Mesodermal cell (in vitro differentiated cells): ENCODE measurements around the gene EPHB2.

Experiments
- H3K27ac ChIP-seq: 2 replicates; pipeline ENCODE4 v1.7.0; 2013; ENCODE audit warnings: mild to moderate bottlenecking, low read depth, low read length, moderate library complexity; ENCODE audit not compliant: severe bottlenecking
- H3K36me3 ChIP-seq: 2 replicates; pipeline ENCODE4 v1.7.1; 2013; ENCODE audit warnings: mild to moderate bottlenecking, low read length, moderate library complexity; ENCODE audit not compliant: control insufficient read depth, insufficient read depth
- H3K4me1 ChIP-seq: one replicate; pipeline ENCODE4 v1.7.1; 2013; ENCODE audit warnings: mild to moderate bottlenecking, low read length; ENCODE audit not compliant: insufficient read depth, control insufficient read depth, poor library complexity, severe bottlenecking
- H3K4me3 ChIP-seq: 2 replicates; pipeline ENCODE4 v1.7.0; 2013; ENCODE audit warnings: low read length, control low read depth, mild to moderate bottlenecking; ENCODE audit not compliant: insufficient read depth, poor library complexity, severe bottlenecking; ENCODE audit errors: extremely low read depth
- H3K9me3 ChIP-seq: 2 replicates; pipeline ENCODE4 v1.7.1; 2013; ENCODE audit warnings: mild to moderate bottlenecking, low read length, moderate library complexity; ENCODE audit not compliant: control insufficient read depth
- WGBS, 2 experiments: methylation state at CpG; one replicate each; pipeline ENCODE4 v1.1.5; 2013; ENCODE audit warnings: missing lambda C conversion rate in 2 of 2; ENCODE audit not compliant: insufficient coverage in 2 of 2; 5-methylcytosine and 5-hydroxymethylcytosine counted together

Gene EPHB2

GRCh38 chr1:22791831-22792347 lies 81.2 kb downstream of the EPHB2 start:
- Histone ChIP-seq H3K4me1 (peaks cover 6% of the 10 kb centered on the region), H3K36me3 (no peaks in the 10 kb centered on the region), H3K4me3 (no peak overlapping the region), H3K9me3 (no peaks in the 10 kb centered on the region), H3K27ac (no peak overlapping the region)
- WGBS, 2 experiments = 100% methylated on average over 2 of the region's 6 CpGs; no CpG with 5 or more reads in 1 of the 2 experiments

GRCh38 chr1:22792396-22793160 lies 81.9 kb downstream of the EPHB2 start:
- H3K9me3 ChIP-seq = no peaks in the 10 kb centered on the region
- H3K4me3 ChIP-seq = no peak overlapping the region
- H3K36me3 ChIP-seq = no peaks in the 10 kb centered on the region
- 67 to 86% methylated on average over 3 to 6 of the region's 6 CpGs for WGBS, 2 experiments
- H3K27ac ChIP-seq = no peak overlapping the region
- H3K4me1 ChIP-seq = peaks cover 6% of the 10 kb centered on the region

GRCh38 chr1:22793647-22794046 lies 83.0 kb downstream of the EPHB2 start:
- no peaks in the 10 kb centered on the region for H3K9me3 ChIP-seq
- 100% methylated on average over 1 to 2 of the region's 3 CpGs for WGBS, 2 experiments
- no peak overlapping the region for H3K4me3 ChIP-seq
- H3K4me1 ChIP-seq = peaks cover 6% of the 10 kb centered on the region
- no peak overlapping the region for H3K27ac ChIP-seq
- no peaks in the 10 kb centered on the region for H3K36me3 ChIP-seq

- Histone ChIP-seq H3K27ac (no peak overlapping the region), H3K4me1 (peaks cover 6% of the 10 kb centered on the region)
These were observed 84.2 kb downstream of the EPHB2 start for GRCh38 chr1:22794647-22795365.

GRCh38 chr1:22795366-22795714 lies 84.7 kb downstream of the EPHB2 start:
- WGBS, 2 experiments = 96% methylated on average over 3 of the region's 4 CpGs; no CpG with 5 or more reads in 1 of the 2 experiments
- no peaks in the 10 kb centered on the region for H3K36me3 ChIP-seq
- peaks cover 6% of the 10 kb centered on the region for H3K4me1 ChIP-seq
- H3K27ac ChIP-seq = no peak overlapping the region
- no peak overlapping the region for H3K4me3 ChIP-seq
- no peaks in the 10 kb centered on the region for H3K9me3 ChIP-seq

More at GRCh38 chr1:22794647-22795365, 84.2 kb downstream of the EPHB2 start:
- Histone ChIP-seq H3K9me3 (no peaks in the 10 kb centered on the region), H3K4me3 (no peak overlapping the region), H3K36me3 (no peaks in the 10 kb centered on the region)
- 65 to 91% methylated on average over 3 to 5 of the region's 8 CpGs for WGBS, 2 experiments

- H3K9me3 ChIP-seq = no peaks in the 10 kb centered on the region
- H3K4me1 ChIP-seq = peaks cover 7% of the 10 kb centered on the region
- no peak overlapping the region for H3K4me3 ChIP-seq
- no peak overlapping the region for H3K27ac ChIP-seq
- 91 to 100% methylated on average over 4 of the region's 4 CpGs for WGBS, 2 experiments
- no peaks in the 10 kb centered on the region for H3K36me3 ChIP-seq
These were observed 86.0 kb downstream of the EPHB2 start for GRCh38 chr1:22796642-22797041.

- Histone ChIP-seq H3K36me3 (no peaks in the 10 kb centered on the region), H3K9me3 (no peaks in the 10 kb centered on the region), H3K4me1 (peaks cover 12% of the 10 kb centered on the region), H3K27ac (no peak overlapping the region), H3K4me3 (no peak overlapping the region)
- 80 to 100% methylated on average over 1 to 3 of the region's 3 CpGs for WGBS, 2 experiments
These were observed 87.4 kb downstream of the EPHB2 start for GRCh38 chr1:22798083-22798482.

- peaks cover 7% of the 10 kb centered on the region for H3K4me1 ChIP-seq
These were observed 89.3 kb downstream of the EPHB2 start for GRCh38 chr1:22799971-22800370.

GRCh38 chr1:22800629-22801028 lies 90.0 kb downstream of the EPHB2 start:
- no peak overlapping the region for H3K4me3 ChIP-seq
- H3K4me1 ChIP-seq = peaks cover 6% of the 10 kb centered on the region
- 92 to 96% methylated on average over 6 to 7 of the region's 8 CpGs for WGBS, 2 experiments
- H3K27ac ChIP-seq = no peak overlapping the region
- H3K9me3 ChIP-seq = no peaks in the 10 kb centered on the region
- H3K36me3 ChIP-seq = no peaks in the 10 kb centered on the region

More at GRCh38 chr1:22799971-22800370, 89.3 kb downstream of the EPHB2 start:
- Histone ChIP-seq H3K36me3 (no peaks in the 10 kb centered on the region), H3K9me3 (no peaks in the 10 kb centered on the region), H3K27ac (no peak overlapping the region), H3K4me3 (no peak overlapping the region)
- 89 to 91% methylated on average over 16 of the region's 16 CpGs for WGBS, 2 experiments

- Histone ChIP-seq H3K36me3 (no peaks in the 10 kb centered on the region), H3K4me1 (peaks cover 8% of the 10 kb centered on the region), H3K4me3 (no peak overlapping the region), H3K27ac (peak overlapping the region; percentile 8), H3K9me3 (no peaks in the 10 kb centered on the region)
- 85 to 91% methylated on average over 5 to 9 of the region's 9 CpGs for WGBS, 2 experiments
These were observed 90.7 kb downstream of the EPHB2 start for GRCh38 chr1:22801347-22801746.
